Endothelial cell of umbilical vein (primary cell): ENCODE measurements around the gene NACAD. TPM values are rescaled to one million over a fixed set of nuclear protein-coding genes. Genes with fewer than 3 reads are reported as not detected.

Experiments
- BruUV-seq: library from RNA; stranded (reverse); fragments of 400-500 nt; replicated peaks from 2 replicates; lab custom pipeline; 2021; lab: Mats Ljungman, UMichigan
- CTCF ChIA-PET: fragments of 300-600, 350-600 bp; sonication (Branson Sonifier 250); formaldehyde crosslinking; loops from one replicate; lab custom pipeline; 2021; ENCODE audit warnings: antibody characterized with exemption, inconsistent platforms; lab: Charles Lee
- POLR2A ChIA-PET: fragments of 300-600, 350-600 bp; sonication (Branson Sonifier 250); formaldehyde crosslinking; loops from one replicate; lab custom pipeline; 2021; ENCODE audit warnings: antibody characterized with exemption, inconsistent platforms; lab: Charles Lee
- DNase-seq: peaks from one replicate; pipeline ENCODE4 v3.0.0-alpha.2; 2011; ENCODE audit warnings: low read depth, low spot score
- FAIRE-seq: peaks from 2 replicates; lab custom pipeline; 2011; peaks lifted over from hg19 to GRCh38; lab: Jason Lieb, UNC
- H2AFZ ChIP-seq: 2 replicates; pipeline ENCODE4 v1.6.0; 2012; ENCODE audit warnings: low read depth, low read length, control low read depth, inconsistent platforms
- H3K27ac ChIP-seq: 2 replicates; pipeline ENCODE4 v1.5.1; 2011; ENCODE audit warnings: low read depth, mild to moderate bottlenecking, control low read depth, low read length, moderate library complexity; ENCODE audit not compliant: insufficient read depth
- H3K27me3 ChIP-seq, 2 experiments: 2 replicates each; pipeline versions ENCODE4 v1.6.0 to v1.6.1; 2011; ENCODE audit warnings: low read length in 2 of 2, mixed read lengths in 1 of 2; ENCODE audit not compliant: control insufficient read depth in 2 of 2, insufficient read depth in 2 of 2
- H3K36me3 ChIP-seq, 2 experiments: 2 replicates in 1 of 2; 3 replicates in 1 of 2; pipeline ENCODE4 v1.5.1; 2011; ENCODE audit warnings: low read length in 2 of 2, mild to moderate bottlenecking in 1 of 2, moderate library complexity in 1 of 2; ENCODE audit not compliant: control insufficient read depth in 2 of 2, insufficient read depth in 2 of 2; ENCODE audit errors: extremely low read depth in 1 of 2
- H3K4me1 ChIP-seq: 3 replicates; pipeline ENCODE4 v1.5.1; 2011; ENCODE audit warnings: mild to moderate bottlenecking, low read length; ENCODE audit not compliant: control insufficient read depth, insufficient read depth; ENCODE audit errors: extremely low read depth
- H3K4me2 ChIP-seq: 2 replicates; pipeline ENCODE4 v1.6.1; 2011; ENCODE audit warnings: low read length, control low read depth, mixed read lengths; ENCODE audit not compliant: insufficient read depth
- H3K4me3 ChIP-seq, 3 experiments: fragments of 200-600 bp in 1 of 3; sonication (generic), shearing (Covaris generic) in 1 of 3; replicated peaks in 1 of 3; 2 replicates each; pipeline ENCODE4 v1.5.1; 2011 to 2016; ENCODE audit warnings: control low read depth in 3 of 3, low read length in 3 of 3, mild to moderate bottlenecking in 2 of 3, inconsistent platforms in 1 of 3, low read depth in 1 of 3, moderate library complexity in 1 of 3; ENCODE audit not compliant: insufficient read depth in 1 of 3
- H3K79me2 ChIP-seq: 2 replicates; pipeline ENCODE4 v1.6.0; 2012; ENCODE audit warnings: low read length, inconsistent platforms; ENCODE audit not compliant: control insufficient read depth, insufficient read depth
- H3K9ac ChIP-seq: replicated peaks from 2 replicates; pipeline ENCODE3; 2011; ENCODE audit warnings: low read length, control low read depth; ENCODE audit not compliant: insufficient read depth; ENCODE audit errors: extremely low read depth
- H3K9me1 ChIP-seq: replicated peaks from 3 replicates; pipeline ENCODE4 v1.6.0; 2011; ENCODE audit warnings: mild to moderate bottlenecking, low read length; ENCODE audit not compliant: control insufficient read depth, insufficient read depth; ENCODE audit errors: extremely low read depth
- H3K9me3 ChIP-seq: replicated peaks from 2 replicates; pipeline ENCODE4 v1.5.1; 2012; ENCODE audit warnings: low read length, inconsistent platforms; ENCODE audit not compliant: control insufficient read depth, insufficient read depth
- H4K20me1 ChIP-seq: replicated peaks from 2 replicates; pipeline ENCODE3; 2011; ENCODE audit warnings: mild to moderate bottlenecking, low read length; ENCODE audit not compliant: control insufficient read depth, insufficient read depth; ENCODE audit errors: extremely low read depth
- CTCF ChIP-seq, 2 donors: IDR thresholded peaks; 1 replicate in 1 of 2; 2 replicates in 1 of 2; pipeline ENCODE4 v1.5.1; 2011; ENCODE audit warnings: low read length in 2 of 2, mild to moderate bottlenecking in 2 of 2, moderate library complexity in 2 of 2, control low read depth in 1 of 2, inconsistent platforms in 1 of 2, low read depth in 1 of 2; ENCODE audit not compliant: insufficient read depth in 1 of 2; ENCODE audit errors: extremely low read depth in 1 of 2
- EZH2 ChIP-seq: IDR thresholded peaks from 2 replicates; pipeline ENCODE4 v1.6.1; 2012; ENCODE audit warnings: borderline replicate concordance, low read depth, mild to moderate bottlenecking, moderate library complexity, low read length, inconsistent platforms; ENCODE audit not compliant: severe bottlenecking
- FOS ChIP-seq: IDR thresholded peaks from 2 replicates; pipeline ENCODE4 v1.6.1; 2011; ENCODE audit warnings: mild to moderate bottlenecking, low read length, moderate library complexity, borderline replicate concordance; ENCODE audit not compliant: insufficient read depth
- JUN ChIP-seq: IDR thresholded peaks from 2 replicates; pipeline ENCODE4 v1.6.1; 2011; ENCODE audit warnings: borderline replicate concordance, low read depth; ENCODE audit not compliant: insufficient read length, insufficient read depth
- MYC ChIP-seq: IDR thresholded peaks from one replicate; pipeline ENCODE4 v1.6.1; 2011; ENCODE audit warnings: mild to moderate bottlenecking, low read depth, low read length
- POLR2A ChIP-seq: IDR thresholded peaks from 2 replicates; pipeline ENCODE4 v1.6.1; 2012; ENCODE audit warnings: low read depth, mild to moderate bottlenecking, control low read depth, low read length
- POLR2AphosphoS5 ChIP-seq: IDR thresholded peaks from 2 replicates; pipeline ENCODE4 v1.6.1; 2012; ENCODE audit warnings: low read depth, mild to moderate bottlenecking, control low read depth, low read length, moderate library complexity; ENCODE audit not compliant: insufficient read depth
- dilution Hi-C: fragments of 300-500 bp; cut with MboI; formaldehyde crosslinking; loops from one replicate; pipeline ENCODE4 v1.15.0; 2019; ENCODE audit warnings: low sequenced_read_pairs; ENCODE audit not compliant: extremely low pct_ligation_motif_present
- intact Hi-C: fragments of 100-400 bp; cut with micrococcal nuclease; formaldehyde crosslinking; loops from one replicate; pipeline ENCODE4 v1.10.0; 2022
- polyA plus RNA-seq, 4 experiments: library from polyadenylated mRNA; depleted of rRNA in 3 of 4; stranded (reverse) in 3 of 4; unstranded in 1 of 4; fragments of >200 nt; gene quantifications; 2 replicates each; pipeline versions ENCODE4 v1.2.1 to v1.2.3, GENCODE V29; 2011 to 2012; ENCODE audit warnings: missing spikeins in 1 of 4
- total RNA-seq: library from RNA; stranded (reverse); gene quantifications from 2 replicates; pipeline ENCODE4 v1.2.3, GENCODE V29; 2021
- TF ChIP-seq, protein P1 (sequence below): IDR thresholded peaks from 2 replicates; pipeline ENCODE4 v1.6.1; 2011; ENCODE audit not compliant: insufficient read depth, insufficient read length

NACAD gene
- total and polyA plus RNA-seq, 2 donors (not counting 3 experiments of a cell fraction or from before 2014, with no cell fraction given), result 1.4 to 6.6 TPM

GRCh38 chr7:45054442-45054841 lies 34.3 kb downstream of the NACAD start:
- H3K4me2 ChIP-seq, result no peak overlapping the region
- H3K79me2 ChIP-seq, result peaks cover 14% of the 10 kb centered on the region
- no peaks in the 10 kb centered on the region for H3K36me3 ChIP-seq
- ChIA-PET CTCF (interaction anchor here (3.7 kb wide), 1 partner anchor 80 kb away, joined by 9 read pairs; no protein-coding TSS in a partner anchor), POLR2A (no interaction called here)
- no peaks in the 10 kb centered on the region for H4K20me1 ChIP-seq
- intact Hi-C loops (no loop called here), dilution Hi-C loops (no loop called here)
- H3K9ac ChIP-seq, result no peak overlapping the region
- H3K9me3 ChIP-seq, result no peaks in the 10 kb centered on the region
- BruUV-seq, result no TSS peak
- FAIRE-seq (no peak), DNase-seq (no peak)
- no peak overlapping the region for H3K4me3 ChIP-seq
- no peak overlapping the region for H3K27ac ChIP-seq
- no peaks in the 10 kb centered on the region for H3K27me3 ChIP-seq
- no peaks in the 10 kb centered on the region for H3K9me1 ChIP-seq
- H3K4me1 ChIP-seq, result no peaks in the 10 kb centered on the region
- TF ChIP-seq POLR2AphosphoS5, result no peak
- TF ChIP-seq MYC, result no peak
- no peak for TF ChIP-seq CTCF (IDR thresholded peaks at IDR 0.05; ENCODE audit: extremely low read depth in 1 of 2, insufficient read depth in 1 of 2, low read depth in 1 of 2, low read length in 2 of 2)
- no peak for TF ChIP-seq EZH2
- TF ChIP-seq JUN, result no peak
- no peak for TF ChIP-seq FOS
- TF ChIP-seq, protein P1, sequence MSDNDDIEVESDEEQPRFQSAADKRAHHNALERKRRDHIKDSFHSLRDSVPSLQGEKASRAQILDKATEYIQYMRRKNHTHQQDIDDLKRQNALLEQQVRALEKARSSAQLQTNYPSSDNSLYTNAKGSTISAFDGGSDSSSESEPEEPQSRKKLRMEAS, result no peak
- no peak for TF ChIP-seq POLR2A
- H2AFZ ChIP-seq, result no peak overlapping the region
